Prostate gland (tissue), 2 donors: ENCODE data around the gene OIP5.
"Not testable (repeated sequence)": the region's sequence is repeated elsewhere in the genome, so short reads cannot be mapped to it uniquely, and the experiment has no call there.

ENCODE experiments used
- POLR2A ChIP-seq: fragments of 450-650 bp; IDR thresholded peaks from one replicate; pipeline ENCODE4 v1.6.1; 2016; ENCODE audit warnings: antibody characterized with exemption, mild to moderate bottlenecking
- POLR2AphosphoS5 ChIP-seq: sonication (generic); formaldehyde crosslinking; IDR thresholded peaks from one replicate; pipeline ENCODE4 v1.6.1; 2017; ENCODE audit warnings: antibody characterized with exemption
- TF ChIP-seq, protein P1 (sequence below), 4 experiments: fragments of 200-600 bp in 2 of 4; fragments of 450-650 bp in 2 of 4; sonication (generic) in 2 of 4; IDR thresholded peaks; 1 replicate in 3 of 4; 2 replicates in 1 of 4; pipeline ENCODE4 v1.5.1; 2016 to 2019; ENCODE audit warnings: antibody characterized with exemption in 4 of 4, mild to moderate bottlenecking in 2 of 4, moderate library complexity in 2 of 4

- TF ChIP-seq, protein P1, sequence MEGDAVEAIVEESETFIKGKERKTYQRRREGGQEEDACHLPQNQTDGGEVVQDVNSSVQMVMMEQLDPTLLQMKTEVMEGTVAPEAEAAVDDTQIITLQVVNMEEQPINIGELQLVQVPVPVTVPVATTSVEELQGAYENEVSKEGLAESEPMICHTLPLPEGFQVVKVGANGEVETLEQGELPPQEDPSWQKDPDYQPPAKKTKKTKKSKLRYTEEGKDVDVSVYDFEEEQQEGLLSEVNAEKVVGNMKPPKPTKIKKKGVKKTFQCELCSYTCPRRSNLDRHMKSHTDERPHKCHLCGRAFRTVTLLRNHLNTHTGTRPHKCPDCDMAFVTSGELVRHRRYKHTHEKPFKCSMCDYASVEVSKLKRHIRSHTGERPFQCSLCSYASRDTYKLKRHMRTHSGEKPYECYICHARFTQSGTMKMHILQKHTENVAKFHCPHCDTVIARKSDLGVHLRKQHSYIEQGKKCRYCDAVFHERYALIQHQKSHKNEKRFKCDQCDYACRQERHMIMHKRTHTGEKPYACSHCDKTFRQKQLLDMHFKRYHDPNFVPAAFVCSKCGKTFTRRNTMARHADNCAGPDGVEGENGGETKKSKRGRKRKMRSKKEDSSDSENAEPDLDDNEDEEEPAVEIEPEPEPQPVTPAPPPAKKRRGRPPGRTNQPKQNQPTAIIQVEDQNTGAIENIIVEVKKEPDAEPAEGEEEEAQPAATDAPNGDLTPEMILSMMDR (IDR thresholded peaks at IDR 0.05): not testable (repeated sequence)
- TF ChIP-seq POLR2A, POLR2AphosphoS5: not testable (repeated sequence)
Observed at GRCh38 chr15:41282980-41283652, 49.3 kb downstream of the OIP5 start.
